Endothelial cell (in vitro differentiated cells): ENCODE results near the gene TSPAN3. TPM values are rescaled to one million over a fixed set of nuclear protein-coding genes. Genes with fewer than 3 reads are reported as not detected.

Source experiments
- DNase-seq: peaks from one replicate; pipeline ENCODE4 v3.0.0; 2021; ENCODE audit warnings: low spot score
- H3K27ac Mint-ChIP-seq: one replicate; pipeline ENCODE4 v1.8.0; 2021; ENCODE audit warnings: mixed read lengths, inconsistent platforms; ENCODE audit not compliant: unreplicated experiment
- H3K27me3 Mint-ChIP-seq: one replicate; pipeline ENCODE4 v1.8.0; 2021; ENCODE audit warnings: mild to moderate bottlenecking, moderate library complexity, mixed read lengths, inconsistent platforms; ENCODE audit not compliant: unreplicated experiment
- H3K36me3 Mint-ChIP-seq: one replicate; pipeline ENCODE4 v1.8.0; 2021; ENCODE audit warnings: mild to moderate bottlenecking, low read depth, mixed read lengths, inconsistent platforms; ENCODE audit not compliant: unreplicated experiment
- H3K4me1 Mint-ChIP-seq: one replicate; pipeline ENCODE4 v1.8.0; 2021; ENCODE audit warnings: mild to moderate bottlenecking, mixed read lengths, inconsistent platforms; ENCODE audit not compliant: unreplicated experiment
- H3K4me3 Mint-ChIP-seq: one replicate; pipeline ENCODE4 v1.8.0; 2021; ENCODE audit warnings: mild to moderate bottlenecking, mixed read lengths, inconsistent platforms; ENCODE audit not compliant: unreplicated experiment
- H3K9me3 Mint-ChIP-seq: one replicate; pipeline ENCODE4 v1.8.0; 2021; ENCODE audit warnings: mixed read lengths, inconsistent platforms; ENCODE audit not compliant: unreplicated experiment
- CTCF ChIP-seq: fragments of 200-600 bp; sonication (generic); IDR thresholded peaks from one replicate; pipeline ENCODE4 v1.5.0; 2021; ENCODE audit warnings: antibody characterized with exemption; ENCODE audit not compliant: unreplicated experiment
- total RNA-seq: library from RNA; stranded (reverse); fragmentation: NEBNext Ultra II Directional; extraction: Animal tissue kit (Norgen Biotek cat#: 25700); gene quantifications from one replicate; pipeline ENCODE4 v1.2.1, GENCODE V29; 2021; ENCODE audit not compliant: unreplicated experiment

Gene TSPAN3
- total RNA-seq, 1 donor from 2014 or later, result 140 TPM

GRCh38 chr15:77032647-77033416 is 38.1 kb downstream of the TSPAN3 start:
- Mint-ChIP-seq H3K27ac (no peak overlapping the region), H3K9me3 (no peaks in the 10 kb centered on the region), H3K27me3 (peaks cover 15% of the 10 kb centered on the region), H3K4me1 (peaks cover 2% of the 10 kb centered on the region), H3K4me3 (no peak overlapping the region), H3K36me3 (no peaks in the 10 kb centered on the region)
- TF ChIP-seq CTCF, result no peak
- DNase-seq, result no peak

- H3K27ac Mint-ChIP-seq, result no peak overlapping the region
- H3K4me3 Mint-ChIP-seq, result no peak overlapping the region
- DNase-seq, result peak; percentile 4
- H3K9me3 Mint-ChIP-seq, result no peaks in the 10 kb centered on the region
- no peaks in the 10 kb centered on the region for H3K36me3 Mint-ChIP-seq
- peaks cover 12% of the 10 kb centered on the region for H3K27me3 Mint-ChIP-seq
- peaks cover 2% of the 10 kb centered on the region for H3K4me1 Mint-ChIP-seq
- no peak for TF ChIP-seq CTCF
Observed at GRCh38 chr15:77032052-77032646, 38.8 kb downstream of the TSPAN3 start.

GRCh38 chr15:77031376-77032050 is 39.4 kb downstream of the TSPAN3 start:
- no peak overlapping the region for H3K27ac Mint-ChIP-seq
- no peaks in the 10 kb centered on the region for H3K9me3 Mint-ChIP-seq
- H3K27me3 Mint-ChIP-seq, result peaks cover 14% of the 10 kb centered on the region
- TF ChIP-seq CTCF, result no peak
- DNase-seq, result peak; percentile 4
- H3K36me3 Mint-ChIP-seq, result no peaks in the 10 kb centered on the region
- peaks cover 2% of the 10 kb centered on the region for H3K4me1 Mint-ChIP-seq
- H3K4me3 Mint-ChIP-seq, result no peak overlapping the region

GRCh38 chr15:77030928-77031375 is 40.0 kb downstream of the TSPAN3 start:
- peak; percentile 6 for DNase-seq
- no peaks in the 10 kb centered on the region for H3K36me3 Mint-ChIP-seq
- no peak for TF ChIP-seq CTCF
- H3K27me3 Mint-ChIP-seq, result peaks cover 16% of the 10 kb centered on the region
- peaks cover 2% of the 10 kb centered on the region for H3K4me1 Mint-ChIP-seq
- no peak overlapping the region for H3K4me3 Mint-ChIP-seq
- no peak overlapping the region for H3K27ac Mint-ChIP-seq
- no peaks in the 10 kb centered on the region for H3K9me3 Mint-ChIP-seq
